Caki2 (cell line): Measurements from ENCODE around the gene ARRDC4. TPM values are rescaled to one million over a fixed set of nuclear protein-coding genes. Genes with fewer than 3 reads are reported as not detected.
A peak's percentile ranks its signal among the peaks of the same experiment; 100 is the strongest.
"Not testable (repeated sequence)": the region's sequence is repeated elsewhere in the genome, so short reads cannot be mapped to it uniquely, and the experiment has no call there.

Experiments used
- DNase-seq: peaks from one replicate; pipeline ENCODE4 v3.0.0-alpha.2; 2015; ENCODE audit warnings: low read depth
- in situ Hi-C: cut with HindIII; loops from 2 replicates; pipeline ENCODE4 v1.10.0; 2016; ENCODE audit warnings: low sequenced_read_pairs, low pct_unique_long_range_greater_than_20kb, mixed read lengths
- total RNA-seq: library from RNA; depleted of rRNA; stranded (reverse); fragments of >200 nt; shearing (Covaris generic); gene quantifications from 2 replicates; pipeline ENCODE4 v1.2.3, GENCODE V29; 2014; ENCODE audit warnings: low replicate concordance

The ARRDC4 gene
- total RNA-seq, 1 experiment from 2014 or later: 13.4 TPM

GRCh38 chr15:97961067-97961954 is 808 bp downstream of the ARRDC4 start:
- in situ Hi-C loops: no loop called here

GRCh38 chr15:97962263-97962662 is 1.8 kb downstream of the ARRDC4 start:
- in situ Hi-C loops: no loop called here

More at GRCh38 chr15:97961067-97961954, 808 bp downstream of the ARRDC4 start:
- peak; percentile 51 for DNase-seq

GRCh38 chr15:97963779-97964178 is 3.3 kb downstream of the ARRDC4 start:
- in situ Hi-C loops: no loop called here

More at GRCh38 chr15:97962263-97962662, 1.8 kb downstream of the ARRDC4 start:
- no peak for DNase-seq

GRCh38 chr15:97966246-97966645 is 5.7 kb downstream of the ARRDC4 start:
- in situ Hi-C loops: no loop called here
- no peak for DNase-seq

More at GRCh38 chr15:97963779-97964178, 3.3 kb downstream of the ARRDC4 start:
- DNase-seq: no peak

GRCh38 chr15:97966924-97967620 is 6.6 kb downstream of the ARRDC4 start:
- in situ Hi-C loops: no loop called here
- DNase-seq: no peak

- in situ Hi-C loops: no loop called here
- DNase-seq: no peak
Measured at GRCh38 chr15:97967881-97968280, 7.4 kb downstream of the ARRDC4 start.

- in situ Hi-C loops: no loop called here
Measured at GRCh38 chr15:97968380-97968779, 7.9 kb downstream of the ARRDC4 start.

GRCh38 chr15:97972366-97972765 is 11.9 kb downstream of the ARRDC4 start:
- in situ Hi-C loops: no loop called here
- no peak for DNase-seq

More at GRCh38 chr15:97968380-97968779, 7.9 kb downstream of the ARRDC4 start:
- no peak for DNase-seq

- in situ Hi-C loops: no loop called here
- no peak for DNase-seq
Measured at GRCh38 chr15:97976129-97976528, 15.6 kb downstream of the ARRDC4 start.

GRCh38 chr15:97976766-97977503 is 16.4 kb downstream of the ARRDC4 start:
- in situ Hi-C loops: no loop called here
- DNase-seq: no peak

GRCh38 chr15:97977734-97978133 is 17.2 kb downstream of the ARRDC4 start:
- peak; percentile 23 for DNase-seq
- in situ Hi-C loops: no loop called here

- DNase-seq: peak; percentile 47
- in situ Hi-C loops: no loop called here
Measured at GRCh38 chr15:97978401-97979139, 18.1 kb downstream of the ARRDC4 start.

GRCh38 chr15:97979140-97979520 is 18.6 kb downstream of the ARRDC4 start:
- in situ Hi-C loops: no loop called here
- DNase-seq: no peak

GRCh38 chr15:97981058-97981457 is 20.6 kb downstream of the ARRDC4 start:
- DNase-seq: no peak
- in situ Hi-C loops: no loop called here

GRCh38 chr15:97981758-97982157 is 21.3 kb downstream of the ARRDC4 start:
- DNase-seq: no peak
- in situ Hi-C loops: no loop called here

- in situ Hi-C loops: no loop called here
- no peak for DNase-seq
Measured at GRCh38 chr15:97984157-97984556, 23.7 kb downstream of the ARRDC4 start.

GRCh38 chr15:97985979-97986378 is 25.5 kb downstream of the ARRDC4 start:
- DNase-seq, in situ Hi-C loops: not testable (repeated sequence)

GRCh38 chr15:97986781-97987180 is 26.3 kb downstream of the ARRDC4 start:
- no peak for DNase-seq
- in situ Hi-C loops: no loop called here
